CD4-positive, alpha-beta T cell treated with Interleukin-21 for 1 hour (primary cell): ENCODE measurements around the gene KRTAP5-3.
"Not testable (repeated sequence)": the region's sequence is repeated elsewhere in the genome, so short reads cannot be mapped to it uniquely, and the experiment has no call there.

Experiments used
- DNase-seq: peaks from one replicate; pipeline ENCODE4 v3.0.0-alpha.2; 2020

The KRTAP5-3 gene

GRCh38 chr11:1575756-1576155, 32.5 kb downstream of the KRTAP5-3 start:
- DNase-seq = not testable (repeated sequence)

GRCh38 chr11:1574933-1575242, 33.4 kb downstream of the KRTAP5-3 start:
- no peak for DNase-seq

- DNase-seq = peak; percentile 71
These were observed 33.9 kb downstream of the KRTAP5-3 start for GRCh38 chr11:1574238-1574932.

DNA sequence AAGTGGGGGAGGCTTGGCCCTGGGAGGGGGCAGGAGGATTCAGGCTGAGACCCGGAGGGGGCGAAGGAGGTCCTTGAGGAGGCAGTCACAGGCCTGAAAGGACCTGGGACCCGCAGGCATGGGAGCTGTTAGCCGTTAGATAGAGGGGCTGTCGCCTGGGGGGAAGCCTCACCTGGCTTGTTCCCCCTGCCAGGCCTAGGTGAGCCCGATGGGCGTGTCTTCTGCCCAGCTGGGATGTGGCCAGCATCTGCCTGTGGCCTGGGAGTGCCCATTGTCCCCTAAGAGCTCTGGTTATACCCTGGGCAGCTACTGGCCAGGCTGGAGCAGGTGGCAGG, 34.4 kb downstream of the KRTAP5-3 start:
- DNase-seq = no peak

- peak; percentile 64 for DNase-seq
These were observed 35.0 kb downstream of the KRTAP5-3 start for GRCh38 chr11:1573077-1573902.

GRCh38 chr11:1572197-1573076, 35.8 kb downstream of the KRTAP5-3 start, which contains the start of gene DUSP8:
Gene DUSP8 (minus strand): TSS chr11:1572271. CDS start chr11:1565826, 6,445 bp downstream.
- DNase-seq = peak; percentile 96

- no peak for DNase-seq
These were observed 36.5 kb downstream of the KRTAP5-3 start for GRCh38 chr11:1571760-1572196.

GRCh38 chr11:1570896-1571759, 37.1 kb downstream of the KRTAP5-3 start:
- no peak for DNase-seq

GRCh38 chr11:1570531-1570895, 37.8 kb downstream of the KRTAP5-3 start:
- no peak for DNase-seq

DNA sequence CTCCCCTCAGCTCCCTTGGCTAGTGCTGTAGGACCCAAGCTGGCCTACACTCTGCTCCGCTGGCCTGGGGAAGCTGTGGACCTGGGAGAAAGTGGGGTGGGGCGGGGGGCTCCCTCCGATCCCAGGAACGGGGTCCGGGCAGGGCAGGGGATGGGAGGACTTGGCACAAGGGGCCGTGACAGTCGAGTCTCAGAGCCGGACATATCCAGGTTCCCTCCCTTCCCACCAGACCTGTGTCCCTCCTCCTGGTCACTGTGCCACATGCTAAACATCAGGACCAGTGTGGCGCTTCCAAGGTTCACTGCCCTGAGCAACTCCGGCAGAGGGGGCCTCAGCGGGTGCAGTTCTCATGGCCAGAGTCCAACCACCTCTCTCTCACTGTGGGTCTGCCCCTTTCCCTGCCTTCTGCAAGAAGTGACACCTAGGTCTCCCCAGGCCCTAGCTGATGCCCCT, 38.2 kb downstream of the KRTAP5-3 start:
- DNase-seq = no peak

DNA sequence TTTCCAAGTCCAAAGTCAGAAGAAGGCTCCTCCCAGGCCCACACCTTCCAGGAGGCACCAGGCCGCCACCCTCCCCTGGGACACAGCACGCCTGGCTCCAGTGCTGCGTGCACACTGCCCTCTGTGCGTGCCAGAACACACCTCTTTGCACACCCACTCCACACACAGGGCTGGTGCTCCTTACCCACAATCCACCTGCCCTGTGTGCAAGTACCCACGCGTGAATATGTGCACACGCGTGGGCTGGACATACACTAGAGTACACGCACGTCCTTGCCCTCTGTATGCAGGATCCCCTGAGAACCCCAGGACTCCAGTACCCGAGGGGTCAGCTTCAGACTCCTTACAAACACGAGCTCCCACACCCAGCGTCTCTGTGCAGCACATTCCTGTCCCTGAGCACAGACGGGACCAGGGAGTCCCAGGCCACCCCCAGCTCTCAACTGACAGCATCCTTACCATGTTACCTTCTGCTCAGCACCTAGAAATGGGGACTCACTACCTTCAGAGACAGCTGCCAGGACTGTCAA, 38.9 kb downstream of the KRTAP5-3 start:
- DNase-seq = no peak

- DNase-seq = peak; percentile 78
These were observed 39.8 kb downstream of the KRTAP5-3 start for GRCh38 chr11:1568441-1568911.

DNA sequence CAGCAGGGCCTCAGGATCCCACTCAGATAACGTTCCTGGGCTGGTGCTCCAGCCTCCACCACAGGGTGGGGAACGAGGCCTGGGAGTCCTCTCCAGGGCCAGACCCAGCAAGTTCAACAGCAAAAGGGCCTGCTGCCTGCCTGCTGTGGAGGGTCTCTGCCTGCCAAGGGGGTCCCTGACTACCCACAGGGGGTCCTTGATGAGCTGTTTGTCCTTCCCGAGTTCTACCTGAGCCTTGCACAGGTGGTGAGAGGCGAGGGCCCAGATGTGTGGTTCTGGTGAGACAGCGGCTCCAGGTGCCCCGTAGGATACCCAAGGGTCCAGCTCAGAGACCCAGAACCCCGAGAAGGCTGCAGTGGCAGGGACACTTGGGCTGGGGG, 40.6 kb downstream of the KRTAP5-3 start:
- DNase-seq = no peak

- DNase-seq = no peak
These were observed 41.1 kb downstream of the KRTAP5-3 start for GRCh38 chr11:1567052-1567720.

DNA sequence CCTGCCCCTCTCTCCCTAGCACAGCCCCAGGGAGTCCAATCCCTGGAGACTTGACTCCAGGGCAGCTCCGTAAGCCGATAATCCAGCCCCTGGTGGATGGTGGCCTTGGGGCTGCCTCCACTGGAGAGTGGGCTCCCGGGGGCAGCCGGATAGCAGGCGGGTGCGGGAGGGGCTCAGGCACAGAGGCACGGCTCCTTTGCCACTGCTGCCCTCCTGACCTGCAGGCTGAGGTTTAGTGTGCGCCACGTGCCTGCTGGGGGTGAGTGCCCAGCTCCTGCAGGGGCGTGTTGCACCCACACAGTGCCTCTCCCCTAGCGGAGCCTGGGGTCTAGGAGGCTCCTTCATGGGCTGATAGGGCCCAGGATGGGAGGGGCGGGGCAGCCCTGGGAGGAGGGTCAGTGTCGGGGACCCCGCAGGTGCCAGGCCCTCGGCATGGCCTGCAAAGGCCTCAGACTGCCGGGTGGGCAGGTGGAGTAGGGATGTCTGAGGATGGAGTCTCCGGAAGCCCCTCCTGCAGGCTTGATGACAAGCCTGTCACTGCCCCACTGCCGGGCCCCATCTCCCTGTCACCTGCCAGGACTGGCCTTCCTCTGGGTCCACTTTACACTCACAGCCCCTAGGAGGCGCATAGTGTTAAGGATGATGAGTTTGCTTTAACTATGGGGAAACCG, 41.7 kb downstream of the KRTAP5-3 start:
- no peak for DNase-seq

DNA sequence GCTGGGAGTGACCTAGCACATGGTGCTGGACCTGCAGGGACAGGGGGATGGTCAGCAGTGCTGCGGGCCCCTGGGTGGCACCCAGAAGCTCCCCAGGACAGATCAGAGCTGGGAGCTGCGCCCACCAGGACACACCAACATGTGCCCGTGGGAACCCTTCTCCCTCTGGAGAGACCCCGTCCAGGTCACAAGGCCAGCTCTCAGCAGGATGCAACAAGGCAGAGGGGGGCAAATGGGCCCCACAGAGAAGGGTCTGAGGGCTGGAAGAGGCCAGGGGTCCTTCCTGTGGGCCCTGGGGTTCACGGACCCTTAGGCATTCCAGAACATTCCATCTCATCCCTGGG, 42.4 kb downstream of the KRTAP5-3 start:
- no peak for DNase-seq

DNA sequence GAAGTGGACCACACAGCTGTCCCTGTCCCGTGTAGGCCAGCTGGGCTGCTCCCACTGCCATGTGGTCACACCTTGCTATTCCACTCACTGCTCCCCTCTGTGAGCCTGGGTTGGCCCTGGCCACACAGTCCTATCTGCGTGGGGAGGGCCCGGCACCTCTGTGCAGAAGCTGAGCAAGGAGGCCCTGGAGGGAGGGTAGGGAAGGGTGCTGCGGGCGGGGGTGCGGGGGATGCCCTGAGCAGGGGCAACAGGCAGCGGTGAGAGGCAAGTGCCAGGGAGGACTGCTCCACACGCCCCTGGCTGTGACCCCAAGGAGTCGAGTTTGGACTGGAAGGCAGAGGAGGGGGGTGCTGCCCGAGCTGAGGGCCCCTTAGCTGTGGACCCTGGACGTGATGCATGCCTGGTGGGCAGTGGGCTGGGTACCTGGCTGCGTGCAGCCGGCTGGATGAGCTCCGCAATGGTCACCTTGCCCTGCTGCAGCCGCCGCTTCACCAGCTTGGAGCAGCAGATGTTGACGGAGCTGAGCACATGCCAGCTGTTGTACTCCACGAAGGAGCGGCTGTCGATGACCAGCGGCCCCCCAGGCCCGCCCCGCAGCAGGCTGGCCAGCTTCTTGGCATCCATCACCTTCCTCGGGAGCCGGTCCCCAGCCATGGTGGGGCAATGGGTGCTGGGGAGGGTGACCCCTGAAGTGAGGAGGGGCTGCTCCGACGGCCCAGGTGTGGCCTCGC, 42.9 kb downstream of the KRTAP5-3 start:
- no peak for DNase-seq

DNA sequence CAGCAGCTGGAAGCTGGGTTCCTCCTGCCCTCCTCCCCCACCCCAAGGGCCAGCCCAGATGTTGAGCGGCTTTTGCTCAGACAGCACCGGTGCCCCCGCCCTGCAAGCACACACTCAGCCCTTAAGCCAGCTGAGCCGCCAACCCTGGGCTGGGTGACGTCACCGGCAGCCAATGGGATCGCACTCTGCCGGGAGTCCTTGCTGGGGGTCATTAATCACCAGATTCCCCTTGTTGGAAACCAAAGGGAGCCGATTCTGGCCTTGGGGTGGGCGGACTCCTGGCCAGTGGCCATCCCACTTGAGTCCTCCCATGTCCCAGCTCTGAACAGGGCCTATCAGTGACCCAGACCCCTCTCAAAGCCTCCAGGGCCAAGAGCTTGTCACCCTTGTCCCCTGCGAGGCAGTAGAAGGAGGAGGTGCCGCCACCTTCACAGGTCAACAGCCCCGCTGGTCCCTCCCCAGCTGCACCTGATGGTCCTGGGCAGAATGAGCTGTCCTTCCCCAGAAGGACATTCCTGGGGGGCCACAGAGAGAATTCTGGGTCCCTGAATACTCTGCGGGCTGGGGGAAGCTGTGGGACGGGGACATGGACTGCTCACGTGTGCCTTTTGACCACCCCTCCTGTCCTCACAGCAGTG, 43.6 kb downstream of the KRTAP5-3 start:
- no peak for DNase-seq

GRCh38 chr11:1563697-1564534, 44.3 kb downstream of the KRTAP5-3 start:
- DNase-seq = no peak
